ENCODE data around the gene ZNF554.

- TF ChIP-seq CTCF (IDR thresholded peaks at IDR 0.05): no peak
- TF ChIP-seq FOXM1 (IDR thresholded peaks at IDR 0.05; ENCODE audit: low read depth): no peak
- TF ChIP-seq REST (IDR thresholded peaks at IDR 0.05; ENCODE audit: low read depth, low read length): no peak
- no peak for TF ChIP-seq EP300 (IDR thresholded peaks at IDR 0.05; ENCODE audit: borderline replicate concordance in 1 of 2, low read depth in 1 of 2, low read length in 1 of 2)
- no peak for TF ChIP-seq NRF1 (IDR thresholded peaks at IDR 0.05; ENCODE audit: low read depth, low read length)
- no peak for TF ChIP-seq USF1 (IDR thresholded peaks at IDR 0.05; ENCODE audit: borderline replicate concordance, low read depth)
- no peak for TF ChIP-seq NFIC (IDR thresholded peaks at IDR 0.05; ENCODE audit: borderline replicate concordance)
- TF ChIP-seq USF2 (IDR thresholded peaks at IDR 0.05; ENCODE audit: borderline replicate concordance, low read depth, low read length): no peak
- no peak for TF ChIP-seq GATA2 (CRISPR knock-in tag; IDR thresholded peaks at IDR 0.05)
- TF ChIP-seq POLR2AphosphoS5 (IDR thresholded peaks at IDR 0.05; ENCODE audit: low read depth, low read length): no peak
- TF ChIP-seq TAF1 (IDR thresholded peaks at IDR 0.05; ENCODE audit: borderline replicate concordance, low read depth, low read length): no peak
Observed at GRCh38 chr19:2791440-2791839, 28.2 kb upstream of the ZNF554 start.
